WERI-Rb-1 (cell line): Measurements from ENCODE around the gene GDF3.
"Not testable (repeated sequence)": the region's sequence is repeated elsewhere in the genome, so short reads cannot be mapped to it uniquely, and the experiment has no call there.

Experiments used
- DNase-seq: peaks from one replicate; pipeline ENCODE4 v3.0.0-alpha.2; 2020
- H3K27ac ChIP-seq: fragments of 250-450 bp; sonication (Bioruptor Pico); 2 replicates; pipeline ENCODE4 v1.5.1; 2020; ENCODE audit warnings: mild to moderate bottlenecking, moderate library complexity
- H3K27me3 ChIP-seq: fragments of 250-450 bp; sonication (Bioruptor Pico); 2 replicates; pipeline ENCODE4 v1.5.1; 2021; ENCODE audit warnings: mild to moderate bottlenecking, low read depth, moderate library complexity; ENCODE audit not compliant: insufficient read depth, severe bottlenecking
- H3K36me3 ChIP-seq: fragments of 250-450 bp; sonication (Bioruptor Pico); 2 replicates; pipeline ENCODE4 v1.5.1; 2020; ENCODE audit warnings: mild to moderate bottlenecking, moderate library complexity
- H3K4me3 ChIP-seq: 2 replicates; pipeline ENCODE4 v1.5.1; 2011; ENCODE audit warnings: low read depth, mild to moderate bottlenecking, control low read depth, low read length
- H3K9me3 ChIP-seq: fragments of 250-450 bp; sonication (Bioruptor Pico); 2 replicates; pipeline ENCODE4 v1.5.1; 2021; ENCODE audit warnings: mild to moderate bottlenecking, moderate library complexity; ENCODE audit not compliant: severe bottlenecking
- CTCF ChIP-seq: IDR thresholded peaks from 2 replicates; pipeline ENCODE4 v1.5.1; 2011; ENCODE audit warnings: low read depth, mild to moderate bottlenecking, control low read depth, inconsistent platforms, low read length

The GDF3 gene

DNA sequence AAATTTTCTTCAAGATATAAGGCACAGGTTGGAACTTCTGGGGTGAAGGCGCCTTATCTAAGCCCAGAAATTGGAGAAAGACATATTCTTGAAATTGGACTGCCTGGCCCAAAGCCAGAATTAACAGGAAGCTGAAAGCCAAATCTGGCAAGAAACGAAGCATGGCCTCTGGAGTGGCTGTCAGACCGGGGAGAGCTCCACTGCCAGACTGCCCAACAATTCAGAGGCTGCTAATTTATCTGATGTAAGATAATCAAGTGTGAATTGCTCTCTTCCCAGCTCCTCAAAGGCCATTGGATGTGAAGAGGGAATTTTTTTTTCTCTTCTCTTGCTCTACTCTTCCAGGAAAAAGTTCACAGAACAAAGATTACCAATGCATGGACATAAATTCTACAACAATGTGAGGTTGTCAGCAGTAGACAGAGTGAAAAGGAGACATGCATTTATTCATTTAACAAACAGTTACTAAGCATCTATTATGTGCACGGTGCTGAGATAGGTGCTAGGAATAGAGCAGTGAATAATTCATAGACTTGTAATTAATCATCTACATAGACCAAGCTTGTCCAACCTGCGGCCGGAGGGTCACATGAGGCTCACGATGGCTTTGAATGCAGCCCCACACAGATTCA lies at the start of gene GDF3:
Gene GDF3, minus strand, starts transcription at position 210 of the 632 bp plus-strand sequence. Its CDS starts 47 bp downstream, at position 163.
- TF ChIP-seq CTCF: no peak
- DNase-seq: no peak
- H3K9me3 ChIP-seq: no peaks in the 10 kb centered on the region
- no peak within 1 kb of the TSS for H3K27ac ChIP-seq
- H3K27me3 ChIP-seq: no peaks in the 10 kb centered on the region
- no peak within 1 kb of the TSS for H3K4me3 ChIP-seq
- no peaks in the 10 kb centered on the region for H3K36me3 ChIP-seq

DNA sequence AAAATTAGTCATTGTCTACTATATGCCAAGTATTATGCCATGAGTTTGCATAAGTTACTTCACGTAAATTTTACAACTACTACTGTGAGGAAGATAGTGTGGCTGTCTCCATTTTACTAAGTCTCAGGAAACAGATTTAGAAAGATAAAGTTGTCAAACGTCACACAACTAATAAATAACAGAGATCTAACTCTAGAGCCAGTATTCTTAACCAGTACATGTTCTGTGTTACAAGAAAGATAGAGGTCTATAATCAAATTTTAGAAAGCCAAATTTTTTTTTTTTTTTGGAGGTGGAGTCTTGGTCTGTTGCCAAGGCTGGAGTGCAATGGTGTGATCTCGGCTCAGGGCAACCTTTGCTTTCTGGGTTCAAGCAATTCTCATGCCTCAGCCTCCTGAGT lies 37.4 kb upstream of the GDF3 start:
- TF ChIP-seq CTCF: no peak
- Histone ChIP-seq H3K27ac (no peak overlapping the region), H3K36me3 (no peaks in the 10 kb centered on the region), H3K4me3 (no peak overlapping the region), H3K27me3 (no peaks in the 10 kb centered on the region), H3K9me3 (no peaks in the 10 kb centered on the region)
- DNase-seq: no peak

DNA sequence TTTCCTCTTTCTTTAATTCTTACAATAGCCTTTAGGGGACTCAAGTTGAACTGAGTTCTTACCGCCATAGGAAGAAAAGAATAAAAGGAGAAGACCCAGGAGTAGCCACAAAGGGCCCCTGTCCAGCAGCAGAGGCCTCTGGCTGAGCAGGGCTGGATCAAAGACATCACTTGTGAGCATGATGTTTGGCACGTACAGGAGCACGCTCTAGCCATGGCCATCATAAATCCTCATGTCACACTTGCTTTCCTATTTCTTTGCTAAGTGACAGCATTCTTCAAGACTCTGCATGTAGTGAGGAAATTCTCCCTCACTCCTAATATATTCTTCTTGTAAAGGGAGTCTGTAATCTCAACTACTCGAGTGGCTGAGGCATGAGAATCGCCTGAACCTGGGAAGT lies 35.9 kb upstream of the GDF3 start:
- Histone ChIP-seq H3K36me3 (no peaks in the 10 kb centered on the region), H3K4me3 (no peak overlapping the region), H3K9me3 (no peaks in the 10 kb centered on the region), H3K27me3 (no peaks in the 10 kb centered on the region), H3K27ac (no peak overlapping the region)
- no peak for DNase-seq
- no peak for TF ChIP-seq CTCF

DNA sequence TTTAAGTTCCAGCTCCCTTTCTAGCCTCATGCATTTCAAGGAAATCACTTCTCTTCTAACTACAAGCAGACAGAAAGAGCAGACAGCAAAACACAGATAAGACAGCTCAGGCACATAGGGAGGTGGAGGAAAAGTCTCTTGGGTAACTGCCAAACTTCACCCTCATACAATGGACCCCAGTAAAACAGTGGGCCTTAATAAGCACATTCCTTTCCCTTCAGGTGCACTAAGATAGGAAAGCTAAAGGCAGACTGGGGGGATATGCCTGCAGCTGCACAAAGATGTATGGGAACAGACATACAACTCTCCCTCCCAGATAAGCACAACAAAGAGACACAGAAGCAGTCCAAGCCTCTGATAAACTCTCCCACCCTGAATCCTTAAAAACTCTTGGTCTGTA lies 35.4 kb upstream of the GDF3 start:
- DNase-seq, H3K9me3 ChIP-seq, H3K27me3 ChIP-seq: not testable (repeated sequence)

GRCh38 chr12:7729746-7730145 lies 34.2 kb upstream of the GDF3 start:
- no peak for TF ChIP-seq CTCF
- H3K27me3 ChIP-seq: no peaks in the 10 kb centered on the region
- no peaks in the 10 kb centered on the region for H3K36me3 ChIP-seq
- H3K9me3 ChIP-seq: no peaks in the 10 kb centered on the region
- no peak for DNase-seq
- H3K4me3 ChIP-seq: no peak overlapping the region
- no peak overlapping the region for H3K27ac ChIP-seq

More for the DNA sequence above, 35.4 kb upstream of the GDF3 start:
- H3K27ac ChIP-seq, H3K36me3 ChIP-seq, H3K4me3 ChIP-seq: not testable (repeated sequence)

DNA sequence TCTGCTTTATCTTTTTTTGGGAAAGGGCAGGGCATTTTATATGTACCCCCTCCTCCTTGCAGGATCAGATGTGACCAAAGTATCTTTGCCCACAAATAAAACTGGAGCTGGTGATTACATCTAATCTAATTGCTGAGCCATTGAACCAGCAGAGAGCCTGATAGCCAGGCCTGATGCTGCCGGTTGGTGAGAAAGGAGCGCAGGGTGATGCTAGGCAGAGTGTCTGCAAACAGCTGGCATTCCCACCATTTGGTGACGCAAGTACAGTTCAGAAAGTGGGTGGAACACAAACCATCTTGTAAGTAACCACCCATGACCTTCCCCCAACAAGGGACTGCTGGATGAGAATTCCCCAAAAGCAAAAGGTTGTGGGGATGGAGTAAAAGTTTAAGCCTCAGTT lies 28.4 kb upstream of the GDF3 start:
- TF ChIP-seq CTCF: no peak
- no peak overlapping the region for H3K27ac ChIP-seq
- H3K27me3 ChIP-seq: no peaks in the 10 kb centered on the region
- DNase-seq: no peak
- H3K4me3 ChIP-seq: no peak overlapping the region
- H3K36me3 ChIP-seq: no peaks in the 10 kb centered on the region
- H3K9me3 ChIP-seq: no peaks in the 10 kb centered on the region
